HEK293T (cell line): ENCODE results near the gene CDO1.

Experiments used
- CTBP1 ChIP-seq: fragments of 450-650 bp; IDR thresholded peaks from 2 replicates; pipeline ENCODE4 v1.6.1; 2016; ENCODE audit warnings: borderline replicate concordance
- ELF4 ChIP-seq: fragments of 450-650 bp; IDR thresholded peaks from 2 replicates; pipeline ENCODE4 v1.6.1; 2017; ENCODE audit warnings: antibody characterized with exemption
- FOXA1 ChIP-seq: fragments of 450-650 bp; IDR thresholded peaks from 2 replicates; pipeline ENCODE4 v1.6.1; 2016; ENCODE audit warnings: mild to moderate bottlenecking
- SP1 ChIP-seq: fragments of 450-650 bp; IDR thresholded peaks from 2 replicates; pipeline ENCODE4 v1.6.1; 2017
- SUZ12 ChIP-seq: fragments of 450-650 bp; IDR thresholded peaks from 2 replicates; pipeline ENCODE4 v1.6.1; 2016; ENCODE audit warnings: mild to moderate bottlenecking

DNA sequence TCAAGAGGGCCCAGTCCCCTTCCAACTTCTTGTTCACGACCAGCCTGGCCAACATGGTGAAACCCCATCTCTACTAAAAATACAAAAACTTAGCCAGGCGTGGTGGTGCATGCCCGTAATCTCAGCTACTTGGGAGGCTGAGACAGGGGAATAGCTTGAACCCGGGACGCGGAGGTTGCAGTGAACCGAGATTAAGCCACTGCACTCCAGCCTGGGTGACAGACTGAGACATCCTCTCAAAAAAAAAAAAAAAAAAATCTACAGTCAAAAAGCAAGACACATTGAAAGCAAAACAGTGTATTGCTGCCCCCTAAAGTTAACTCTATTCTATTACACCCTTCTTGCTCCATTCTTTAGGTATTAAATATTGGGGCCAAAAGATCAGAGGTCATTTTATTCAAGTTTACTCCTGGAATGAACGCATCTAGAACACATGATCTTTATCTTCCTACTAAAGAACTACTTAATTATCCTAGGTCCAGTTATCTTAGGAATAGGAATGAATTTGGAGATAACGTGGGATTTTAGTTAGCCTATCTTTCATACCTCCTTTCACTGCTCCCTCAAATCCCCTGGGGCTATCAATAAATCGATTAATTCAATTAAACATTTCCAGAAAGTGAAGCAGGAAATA lies 22.5 kb upstream of the CDO1 start:
- TF ChIP-seq SP1 (no peak), ELF4 (no peak), FOXA1 (no peak), CTBP1 (no peak), SUZ12 (no peak)
